T-cell (primary cell): ENCODE results near the gene EIF3L. TPM values are rescaled to one million over a fixed set of nuclear protein-coding genes. Genes with fewer than 3 reads are reported as not detected.

Source experiments
- ATAC-seq, 4 experiments: fragments of 200-7000 bp in 3 of 4; fragments of 150-1000 bp in 1 of 4; cut with Tn5 transposase; replicated peaks in 1 of 4; 1 replicate in 3 of 4; 2 replicates in 1 of 4; pipeline ENCODE4 v1.10.0; 2021; ENCODE audit warnings: moderate library complexity in 3 of 4, mild to moderate bottlenecking in 2 of 4, moderate number of reproducible peaks in 1 of 4
- CTCF ChIA-PET, 2 donors: fragments of 300-600 bp; sonication (Branson Sonifier 250); formaldehyde crosslinking; loops; one replicate each; lab custom pipeline; 2022; ENCODE audit warnings: antibody characterized with exemption in 2 of 2; lab: Charles Lee
- POLR2A ChIA-PET, 2 donors: fragments of 300-600 bp; sonication (Branson Sonifier 250); formaldehyde crosslinking; loops; one replicate each; lab custom pipeline; 2022; ENCODE audit warnings: antibody characterized with exemption in 2 of 2; lab: Charles Lee
- DNase-seq, 35 experiments: peaks; one replicate each; pipeline versions ENCODE4 v3.0.0 to v3.0.0-alpha.2; 2013 to 2023
- H3K27ac ChIP-seq: one replicate; pipeline ENCODE4 v1.5.1; 2013; ENCODE audit warnings: low read length
- H3K27me3 ChIP-seq, 2 experiments: replicated peaks in 1 of 2; 1 replicate in 1 of 2; 2 replicates in 1 of 2; pipeline versions ENCODE4 v1.6.1 to v1.7.0; 2013; ENCODE audit warnings: low read length in 1 of 2, mixed read lengths in 1 of 2; ENCODE audit not compliant: control insufficient read depth in 2 of 2, insufficient read depth in 2 of 2; ENCODE audit errors: extremely low read depth in 1 of 2
- H3K36me3 ChIP-seq, 2 donors: 1 replicate in 1 of 2; 2 replicates in 1 of 2; pipeline versions ENCODE4 v1.6.1 to v1.7.0; 2013; ENCODE audit warnings: low read length in 1 of 2; ENCODE audit not compliant: control insufficient read depth in 2 of 2, insufficient read depth in 1 of 2; ENCODE audit errors: extremely low read depth in 1 of 2
- H3K4me1 ChIP-seq, 2 experiments: 1 replicate in 1 of 2; 2 replicates in 1 of 2; pipeline versions ENCODE4 v1.6.1 to v1.7.0; 2013; ENCODE audit warnings: low read length in 2 of 2, mixed read lengths in 1 of 2; ENCODE audit not compliant: insufficient read depth in 2 of 2, control insufficient read depth in 1 of 2; ENCODE audit errors: extremely low read depth in 1 of 2
- H3K4me3 ChIP-seq, 2 donors: 1 replicate in 1 of 2; 2 replicates in 1 of 2; pipeline versions ENCODE4 v1.5.1 to v1.7.0; 2013; ENCODE audit warnings: mild to moderate bottlenecking in 2 of 2, low read length in 1 of 2, moderate library complexity in 1 of 2; ENCODE audit not compliant: control insufficient read depth in 1 of 2; ENCODE audit errors: extremely low read depth in 1 of 2
- H3K9me3 ChIP-seq: 2 replicates; pipeline ENCODE4 v1.7.0; 2013
- H3K27ac Mint-ChIP-seq, 2 donors: one replicate each; pipeline ENCODE4 v1.8.0; 2020 to 2021; ENCODE audit warnings: mild to moderate bottlenecking in 2 of 2, mixed read lengths in 2 of 2
- H3K27me3 Mint-ChIP-seq, 2 donors: one replicate each; pipeline ENCODE4 v1.8.0; 2021 to 2022; ENCODE audit warnings: mixed read lengths in 2 of 2
- H3K36me3 Mint-ChIP-seq: one replicate; pipeline ENCODE4 v1.8.0; 2021; ENCODE audit warnings: mixed read lengths
- H3K4me1 Mint-ChIP-seq, 3 donors: one replicate each; pipeline ENCODE4 v1.8.0; 2020 to 2022; ENCODE audit warnings: mixed read lengths in 3 of 3, mild to moderate bottlenecking in 1 of 3
- H3K4me3 Mint-ChIP-seq, 3 donors: one replicate each; pipeline ENCODE4 v1.8.0; 2020 to 2022; ENCODE audit warnings: mild to moderate bottlenecking in 3 of 3, mixed read lengths in 3 of 3, moderate library complexity in 3 of 3
- H3K9me3 Mint-ChIP-seq, 3 donors: one replicate each; pipeline ENCODE4 v1.8.0; 2020 to 2022; ENCODE audit warnings: mixed read lengths in 3 of 3
- WGBS: methylation state at CpG from one replicate; pipeline ENCODE4 v1.1.5; 2013; ENCODE audit warnings: missing lambda C conversion rate; ENCODE audit not compliant: insufficient coverage; 5-methylcytosine and 5-hydroxymethylcytosine counted together
- total RNA-seq, 35 experiments: library from RNA in 6 of 35; stranded (reverse) in 6 of 35; fragments of 120-200 nt in 1 of 35; gene quantifications; one replicate each; pipeline versions ENCODE4 v1.2.1 to v1.2.4 and lab custom pipeline; 2013 to 2026

Gene EIF3L
- total RNA-seq, 5 donors from 2014 or later (not counting 1 experiment from before 2014, with no cell fraction given) = 428 to 516 (median 483) TPM

DNA sequence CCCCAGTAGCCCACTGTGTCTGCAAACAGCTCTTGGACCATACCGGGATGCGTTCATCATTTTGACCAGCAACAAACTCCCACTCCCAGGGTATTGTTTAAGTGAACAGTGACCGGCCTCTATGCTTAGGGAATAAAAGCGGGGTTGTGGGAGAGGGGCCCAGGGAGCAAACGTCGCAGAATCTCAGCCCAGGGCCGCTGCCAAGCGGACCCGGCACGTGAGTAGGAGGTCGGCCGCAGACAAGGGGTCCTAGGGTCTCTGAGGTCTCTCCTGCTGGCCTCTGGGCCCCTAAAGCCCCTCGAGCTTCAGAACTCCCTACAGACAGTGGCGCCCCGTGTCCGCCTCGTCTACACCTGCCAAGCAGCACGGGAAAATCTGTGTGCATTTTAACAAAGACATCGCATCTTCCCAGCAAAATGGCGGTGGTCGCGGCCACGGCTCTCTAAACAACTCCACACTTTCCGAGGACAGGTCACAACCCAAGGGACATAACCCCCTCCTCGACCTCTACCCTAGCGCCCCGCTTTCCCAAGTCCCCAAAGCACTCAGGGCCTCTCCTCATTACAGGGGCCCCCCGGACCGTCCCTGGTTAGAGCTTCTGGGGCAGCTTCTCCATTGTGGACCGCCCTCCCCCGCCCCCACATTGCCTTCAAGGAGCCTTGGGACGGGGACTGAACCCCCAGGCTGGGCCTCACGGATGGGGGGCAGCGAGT lies 45.4 kb upstream of the EIF3L start:
- no peaks in the 10 kb centered on the region for H3K9me3 Mint-ChIP-seq
- H3K4me1 ChIP-seq = peaks cover 17 to 65% of the 10 kb centered on the region in 2 experiments
- peaks cover 12 to 50% of the 10 kb centered on the region in 2 donors for H3K27me3 Mint-ChIP-seq
- no peak overlapping the region for H3K27ac Mint-ChIP-seq
- H3K9me3 ChIP-seq = no peaks in the 10 kb centered on the region
- H3K27me3 ChIP-seq = peaks cover 0 to 71% of the 10 kb centered on the region in 2 experiments
- no peaks in the 10 kb centered on the region for H3K36me3 Mint-ChIP-seq
- no peak overlapping the region for H3K27ac ChIP-seq
- H3K4me1 Mint-ChIP-seq = peaks cover 35 to 46% (median 44%) of the 10 kb centered on the region in 3 donors
- no peak overlapping the region for H3K4me3 ChIP-seq
- CTCF ChIA-PET = interaction anchor here in 1 of 2 donors (0.6 kb wide), 1 partner anchor 53 kb away, joined by 3 read pairs; no protein-coding TSS in a partner anchor
- H3K36me3 ChIP-seq = no peaks in the 10 kb centered on the region
- ATAC-seq (no peak), DNase-seq (no peak)
- H3K4me3 Mint-ChIP-seq = peak overlapping the region; percentile 42 to 60 (median 59)
- 83% methylated on average over 22 of the region's 34 CpGs for WGBS
- POLR2A ChIA-PET = no interaction called here

DNA sequence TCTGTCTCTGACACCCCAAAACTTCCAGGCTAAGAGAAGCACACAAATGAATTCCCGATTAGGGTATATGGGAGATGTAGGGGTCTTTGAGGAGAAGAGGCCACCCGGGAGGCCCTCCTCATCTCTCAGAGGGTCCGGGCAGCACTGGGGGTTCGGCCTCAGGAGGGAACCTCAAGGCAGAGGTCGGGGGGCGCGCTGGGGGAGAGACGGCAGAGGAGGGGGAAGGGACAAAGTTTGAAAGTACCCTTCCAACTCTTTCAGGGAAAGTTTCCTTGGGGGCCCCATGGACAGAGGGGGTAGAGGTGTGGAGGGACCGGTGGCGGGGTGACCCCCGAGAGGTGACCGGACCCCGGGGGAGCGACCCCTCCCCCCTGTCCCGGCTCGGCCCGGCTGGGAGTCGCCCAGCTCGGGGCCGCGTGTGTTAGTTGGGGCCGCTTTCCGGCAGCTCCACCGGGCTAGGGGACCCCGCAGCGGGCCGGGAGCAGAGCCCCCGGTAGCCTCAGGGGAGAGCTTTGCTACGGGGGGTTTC lies 44.8 kb upstream of the EIF3L start:
- H3K27me3 ChIP-seq = peaks cover 0 to 77% of the 10 kb centered on the region in 2 experiments
- H3K27ac Mint-ChIP-seq = no peak overlapping the region
- H3K4me3 Mint-ChIP-seq = peak overlapping the region; percentile 42 to 60 (median 59)
- ATAC-seq = no peak
- H3K27ac ChIP-seq = no peak overlapping the region
- ChIA-PET POLR2A (interaction anchor here in 1 of 2 donors (0.5 kb wide), 1 partner anchor 15 kb away, joined by 5 read pairs; no protein-coding TSS in a partner anchor), CTCF (interaction anchor here in 1 of 2 donors (0.6 kb wide), 1 partner anchor 53 kb away, joined by 3 read pairs; no protein-coding TSS in a partner anchor)
- H3K36me3 ChIP-seq = no peaks in the 10 kb centered on the region
- no peaks in the 10 kb centered on the region for H3K36me3 Mint-ChIP-seq
- H3K9me3 ChIP-seq = no peaks in the 10 kb centered on the region
- peaks cover 17 to 67% of the 10 kb centered on the region in 2 experiments for H3K4me1 ChIP-seq
- WGBS = 3% methylated on average over 23 of the region's 29 CpGs
- H3K4me1 Mint-ChIP-seq = peaks cover 36 to 47% (median 44%) of the 10 kb centered on the region in 3 donors
- peaks cover 12 to 56% of the 10 kb centered on the region in 2 donors for H3K27me3 Mint-ChIP-seq
- H3K4me3 ChIP-seq = peak overlapping the region; percentile 38 to 57
- H3K9me3 Mint-ChIP-seq = no peaks in the 10 kb centered on the region
- no peak for DNase-seq

DNA sequence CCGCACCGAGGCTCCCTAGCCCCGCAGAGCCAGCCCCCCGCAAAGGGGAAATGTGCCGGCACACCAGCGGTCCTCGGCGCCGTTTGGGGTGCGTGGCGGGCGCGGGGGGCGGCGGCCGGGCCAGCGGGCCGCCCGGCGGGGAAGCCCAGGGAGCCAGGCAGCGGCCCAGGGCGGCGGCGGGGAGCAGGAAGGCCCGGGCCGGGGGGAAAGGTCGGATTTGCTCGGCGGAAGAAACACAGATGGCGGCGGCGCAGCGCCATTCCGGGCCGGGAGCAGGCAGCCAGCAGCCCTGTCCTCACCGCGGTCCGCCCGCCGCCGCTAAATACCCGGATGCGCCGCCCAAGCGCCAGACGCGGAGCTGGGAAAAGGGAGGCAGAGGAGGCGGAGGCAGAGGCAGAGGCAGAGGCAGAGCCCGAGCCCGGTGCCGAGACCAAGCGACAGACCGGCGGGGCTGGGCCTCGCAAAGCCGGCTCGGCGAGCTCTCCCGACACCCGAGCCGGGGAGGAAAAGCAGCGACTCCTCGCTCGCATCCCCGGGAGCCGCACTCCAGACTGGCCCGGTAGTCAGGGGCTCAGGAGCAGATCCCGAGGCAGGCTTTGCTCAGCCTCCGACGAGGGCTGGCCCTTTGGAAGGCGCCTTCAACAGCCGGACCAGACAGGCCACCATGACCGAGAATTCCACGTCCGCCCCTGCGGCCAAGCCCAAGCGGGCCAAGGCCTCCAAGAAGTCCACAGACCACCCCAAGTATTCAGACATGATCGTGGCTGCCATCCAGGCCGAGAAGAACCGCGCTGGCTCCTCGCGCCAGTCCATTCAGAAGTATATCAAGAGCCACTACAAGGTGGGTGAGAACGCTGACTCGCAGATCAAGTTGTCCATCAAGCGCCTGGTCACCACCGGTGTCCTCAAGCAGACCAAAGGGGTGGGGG lies 44.1 kb upstream of the EIF3L start:
- H3K27ac ChIP-seq = no peak overlapping the region
- Mint-ChIP-seq H3K9me3 (no peaks in the 10 kb centered on the region), H3K4me3 (peak overlapping the region; percentile 59 to 74 (median 63)), H3K27ac (no peak overlapping the region), H3K36me3 (no peaks in the 10 kb centered on the region), H3K4me1 (peaks cover 36 to 49% (median 44%) of the 10 kb centered on the region in 3 donors), H3K27me3 (peaks cover 12 to 59% of the 10 kb centered on the region in 2 donors)
- peak overlapping the region; percentile 57 to 60 for H3K4me3 ChIP-seq
- WGBS = 10% methylated on average over 86 of the region's 87 CpGs
- DNase-seq (peak; percentile 21 to 76 (median 55)), ATAC-seq (peak; percentile 33 to 45 (median 35))
- CTCF ChIA-PET = interaction anchor here in 1 of 2 donors (0.6 kb wide), 1 partner anchor 52 kb away, joined by 3 read pairs; no protein-coding TSS in a partner anchor
- H3K9me3 ChIP-seq = no peaks in the 10 kb centered on the region
- POLR2A ChIA-PET = interaction anchor here in 1 of 2 donors (0.5 to 0.6 kb wide), 2 partner anchors 16 to 55 kb away, joined by 5 to 8 read pairs; no protein-coding TSS in a partner anchor
- peaks cover 17 to 67% of the 10 kb centered on the region in 2 experiments for H3K4me1 ChIP-seq
- H3K27me3 ChIP-seq = peaks cover 0 to 84% of the 10 kb centered on the region in 2 experiments
- H3K36me3 ChIP-seq = no peaks in the 10 kb centered on the region

DNA sequence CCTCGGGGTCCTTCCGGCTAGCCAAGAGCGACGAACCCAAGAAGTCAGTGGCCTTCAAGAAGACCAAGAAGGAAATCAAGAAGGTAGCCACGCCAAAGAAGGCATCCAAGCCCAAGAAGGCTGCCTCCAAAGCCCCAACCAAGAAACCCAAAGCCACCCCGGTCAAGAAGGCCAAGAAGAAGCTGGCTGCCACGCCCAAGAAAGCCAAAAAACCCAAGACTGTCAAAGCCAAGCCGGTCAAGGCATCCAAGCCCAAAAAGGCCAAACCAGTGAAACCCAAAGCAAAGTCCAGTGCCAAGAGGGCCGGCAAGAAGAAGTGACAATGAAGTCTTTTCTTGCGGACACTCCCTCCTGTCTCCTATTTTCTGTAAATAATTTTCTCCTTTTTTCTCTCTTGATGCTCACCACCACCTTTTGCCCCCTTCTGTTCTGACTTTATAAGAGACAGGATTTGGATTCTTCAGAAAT lies 43.4 kb upstream of the EIF3L start:
- peak overlapping the region in 1 of 2 donors; percentile 60 for H3K4me3 ChIP-seq
- H3K27ac Mint-ChIP-seq = no peak overlapping the region
- ChIA-PET CTCF (interaction anchor here in 1 of 2 donors (0.6 kb wide), 1 partner anchor 17 kb away, joined by 8 read pairs; no protein-coding TSS in a partner anchor), POLR2A (no interaction called here)
- no peaks in the 10 kb centered on the region for H3K9me3 Mint-ChIP-seq
- H3K4me1 Mint-ChIP-seq = peaks cover 36 to 49% (median 44%) of the 10 kb centered on the region in 3 donors
- H3K36me3 ChIP-seq = no peaks in the 10 kb centered on the region
- H3K4me3 Mint-ChIP-seq = peak overlapping the region; percentile 59 to 74 (median 63)
- no peaks in the 10 kb centered on the region for H3K9me3 ChIP-seq
- DNase-seq (no peak), ATAC-seq (no peak)
- H3K27me3 ChIP-seq = peaks cover 0 to 91% of the 10 kb centered on the region in 2 experiments
- H3K36me3 Mint-ChIP-seq = no peaks in the 10 kb centered on the region
- no peak overlapping the region for H3K27ac ChIP-seq
- peaks cover 12 to 59% of the 10 kb centered on the region in 2 donors for H3K27me3 Mint-ChIP-seq
- peaks cover 17 to 67% of the 10 kb centered on the region in 2 experiments for H3K4me1 ChIP-seq
- 52% methylated on average over 7 of the region's 10 CpGs for WGBS

DNA sequence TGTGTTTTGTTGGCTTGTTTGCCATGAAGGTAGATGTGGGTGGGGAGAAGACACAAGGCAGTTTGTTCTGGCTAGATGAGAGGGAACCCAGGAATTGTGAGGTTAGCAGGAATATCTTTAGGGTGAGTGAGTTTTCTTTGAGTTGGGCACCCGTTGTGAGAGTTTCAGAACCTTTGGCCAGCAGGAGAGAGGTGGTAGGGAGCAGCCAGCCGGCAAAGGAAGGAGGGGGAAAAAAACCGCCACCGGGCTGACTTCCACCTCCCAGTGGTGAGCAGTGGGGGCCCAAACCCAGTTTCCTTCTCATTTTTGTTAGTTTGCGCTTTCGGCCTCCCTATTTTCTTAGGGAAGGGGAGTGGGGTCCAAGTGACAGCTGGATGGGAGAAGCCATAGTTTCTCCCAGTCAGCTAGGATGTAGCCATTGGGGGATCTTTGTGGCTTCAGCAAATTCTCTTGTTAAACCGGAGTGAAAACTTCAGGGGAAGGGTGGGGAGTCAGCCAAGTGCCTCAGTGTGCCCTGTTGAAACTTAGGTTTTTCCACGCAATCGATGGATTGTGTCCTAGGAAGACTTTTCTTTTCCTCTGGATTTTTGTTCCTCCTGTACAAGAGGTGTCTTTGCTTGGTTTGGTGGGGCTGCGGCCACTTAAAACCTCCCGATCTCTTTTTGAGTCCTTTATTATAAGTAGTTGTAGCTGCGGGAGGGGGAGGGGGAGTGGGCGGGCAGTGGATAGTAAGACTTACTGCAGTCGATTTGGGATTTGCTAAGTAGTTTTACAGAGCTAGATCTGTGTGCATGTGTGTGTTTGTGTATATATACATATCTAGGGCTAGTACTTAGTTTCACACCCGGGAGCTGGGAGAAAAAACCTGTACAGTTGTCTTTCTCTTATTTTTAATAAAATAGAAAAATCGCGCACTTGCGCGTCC lies 42.5 kb upstream of the EIF3L start:
- Histone ChIP-seq H3K4me3 (no peak overlapping the region), H3K27me3 (peaks cover 0 to 96% of the 10 kb centered on the region in 2 experiments), H3K36me3 (no peaks in the 10 kb centered on the region), H3K9me3 (no peaks in the 10 kb centered on the region), H3K27ac (no peak overlapping the region), H3K4me1 (peaks cover 17 to 67% of the 10 kb centered on the region in 2 experiments)
- POLR2A ChIA-PET = no interaction called here
- H3K36me3 Mint-ChIP-seq = no peaks in the 10 kb centered on the region
- H3K27ac Mint-ChIP-seq = no peak overlapping the region
- H3K4me3 Mint-ChIP-seq = peak overlapping the region; percentile 59 to 68 (median 63)
- no peaks in the 10 kb centered on the region for H3K9me3 Mint-ChIP-seq
- WGBS = 17% methylated on average over 6 of the region's 19 CpGs
- peak in 2 of 35 experiments; percentile 14 to 28 for DNase-seq
- peaks cover 12 to 59% of the 10 kb centered on the region in 2 donors for H3K27me3 Mint-ChIP-seq
- peaks cover 36 to 49% (median 44%) of the 10 kb centered on the region in 3 donors for H3K4me1 Mint-ChIP-seq
- no peak for ATAC-seq
- CTCF ChIA-PET = interaction anchor here in 1 of 2 donors (0.6 to 1.5 kb wide), 4 partner anchors 8 to 149 kb away, joined by 3 to 10 read pairs (median 7); no protein-coding TSS in a partner anchor
